WTC11 (cell line): ENCODE results near the gene GJE1.

Experiments
- AR ChIP-seq: fragments of 250-450 bp; sonication (Bioruptor Pico); IDR thresholded peaks from 2 replicates; pipeline ENCODE4 v1.9.0; 2021; ENCODE audit warnings: mild to moderate bottlenecking
- ATF1 ChIP-seq: sonication (generic); formaldehyde crosslinking; IDR thresholded peaks from 2 replicates; pipeline ENCODE4 v1.8.1; 2023; ENCODE audit warnings: mild to moderate bottlenecking, moderate library complexity, missing genetic modification reagents
- ATF3 ChIP-seq: sonication (generic); formaldehyde crosslinking; conservative IDR thresholded peaks from 2 replicates; pipeline ENCODE4 v1.8.1; 2022; ENCODE audit warnings: mild to moderate bottlenecking, missing genetic modification reagents
- CTCF ChIP-seq: fragments of 200-600 bp; IDR thresholded peaks from 2 replicates; pipeline ENCODE4 v1.8.0; 2022; ENCODE audit warnings: antibody characterized with exemption
- FOXP4 ChIP-seq: sonication (generic); formaldehyde crosslinking; IDR thresholded peaks from 2 replicates; pipeline ENCODE4 v1.8.0; 2022; ENCODE audit warnings: mild to moderate bottlenecking, missing genetic modification reagents
- HMGXB4 ChIP-seq: sonication (generic); formaldehyde crosslinking; IDR thresholded peaks from 2 replicates; pipeline ENCODE4 v1.8.1; 2023; ENCODE audit warnings: mild to moderate bottlenecking, moderate library complexity, missing genetic modification reagents
- KAT7 ChIP-seq: sonication (generic); formaldehyde crosslinking; IDR thresholded peaks from 2 replicates; pipeline ENCODE4 v1.8.1; 2023; ENCODE audit warnings: missing genetic modification reagents, mild to moderate bottlenecking, borderline replicate concordance
- MLX ChIP-seq: sonication (generic); formaldehyde crosslinking; IDR thresholded peaks from 2 replicates; pipeline ENCODE4 v1.8.1; 2023; ENCODE audit warnings: mild to moderate bottlenecking, missing genetic modification reagents, moderate library complexity
- NFE2L1 ChIP-seq: sonication (generic); formaldehyde crosslinking; IDR thresholded peaks from 2 replicates; pipeline ENCODE4 v1.8.1; 2023; ENCODE audit warnings: missing genetic modification reagents
- RELA ChIP-seq: sonication (generic); formaldehyde crosslinking; IDR thresholded peaks from 2 replicates; pipeline ENCODE4 v1.8.1; 2022; ENCODE audit warnings: missing genetic modification reagents, mild to moderate bottlenecking, borderline replicate concordance
- SMAD4 ChIP-seq: sonication (generic); formaldehyde crosslinking; IDR thresholded peaks from 2 replicates; pipeline ENCODE4 v1.8.0; 2022; ENCODE audit warnings: mild to moderate bottlenecking, missing genetic modification reagents

- TF ChIP-seq CTCF, result no peak
- TF ChIP-seq HMGXB4 (CRISPR knock-in tag), result no peak
- TF ChIP-seq ATF3 (CRISPR knock-in tag), result no peak
- no peak for TF ChIP-seq FOXP4
- TF ChIP-seq AR (CRISPR knock-in tag), result no peak
- TF ChIP-seq NFE2L1 (CRISPR knock-in tag), result no peak
- TF ChIP-seq SMAD4 (CRISPR knock-in tag), result no peak
- TF ChIP-seq MLX (CRISPR knock-in tag), result no peak
- TF ChIP-seq ATF1, result no peak
- TF ChIP-seq KAT7 (CRISPR knock-in tag), result no peak
- TF ChIP-seq RELA (CRISPR knock-in tag), result no peak
Measured at GRCh38 chr6:142167486-142167885, 34.8 kb downstream of the GJE1 start.
